ENCODE measurements around the gene NPW.

DNA sequence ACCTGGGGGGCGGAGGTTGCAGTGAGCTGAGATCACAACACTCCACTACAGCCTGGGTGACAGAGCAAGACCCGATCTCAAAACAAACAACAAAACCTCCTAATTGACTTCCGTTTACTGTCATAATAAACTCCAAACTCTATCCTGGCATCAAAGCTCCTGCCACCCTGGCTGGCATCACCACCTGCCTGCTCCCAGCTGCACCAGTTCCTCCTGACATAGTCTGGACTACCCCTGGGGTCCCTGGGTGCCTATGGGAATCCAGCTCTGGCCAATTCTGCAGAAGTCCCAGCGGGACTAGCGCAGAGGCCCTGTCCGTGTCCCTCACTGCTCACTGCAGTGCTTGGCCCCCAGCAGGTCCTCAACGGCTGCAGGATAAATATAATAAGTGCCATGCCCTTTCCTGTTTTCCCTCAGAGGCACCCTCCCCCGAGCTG is 27.3 kb downstream of the NPW start:
- TF ChIP-seq, protein P1, sequence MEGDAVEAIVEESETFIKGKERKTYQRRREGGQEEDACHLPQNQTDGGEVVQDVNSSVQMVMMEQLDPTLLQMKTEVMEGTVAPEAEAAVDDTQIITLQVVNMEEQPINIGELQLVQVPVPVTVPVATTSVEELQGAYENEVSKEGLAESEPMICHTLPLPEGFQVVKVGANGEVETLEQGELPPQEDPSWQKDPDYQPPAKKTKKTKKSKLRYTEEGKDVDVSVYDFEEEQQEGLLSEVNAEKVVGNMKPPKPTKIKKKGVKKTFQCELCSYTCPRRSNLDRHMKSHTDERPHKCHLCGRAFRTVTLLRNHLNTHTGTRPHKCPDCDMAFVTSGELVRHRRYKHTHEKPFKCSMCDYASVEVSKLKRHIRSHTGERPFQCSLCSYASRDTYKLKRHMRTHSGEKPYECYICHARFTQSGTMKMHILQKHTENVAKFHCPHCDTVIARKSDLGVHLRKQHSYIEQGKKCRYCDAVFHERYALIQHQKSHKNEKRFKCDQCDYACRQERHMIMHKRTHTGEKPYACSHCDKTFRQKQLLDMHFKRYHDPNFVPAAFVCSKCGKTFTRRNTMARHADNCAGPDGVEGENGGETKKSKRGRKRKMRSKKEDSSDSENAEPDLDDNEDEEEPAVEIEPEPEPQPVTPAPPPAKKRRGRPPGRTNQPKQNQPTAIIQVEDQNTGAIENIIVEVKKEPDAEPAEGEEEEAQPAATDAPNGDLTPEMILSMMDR (conservative IDR thresholded peaks at IDR 0.05; ENCODE audit: low read length), result no peak
- no peak for TF ChIP-seq EZH2phosphoT487 (IDR thresholded peaks at IDR 0.05; ENCODE audit: borderline replicate concordance, low read depth, low read length)

Measured in OCI-LY7 (cell line).